K562 (cell line): ENCODE results near the gene ADK. TPM values are rescaled to one million over a fixed set of nuclear protein-coding genes. Genes with fewer than 3 reads are reported as not detected.
A peak's percentile ranks its signal among the peaks of the same experiment; 100 is the strongest.

Experiments used
- ATAC-seq: fragments of 200-7000 bp; cut with Tn5 transposase; 3 replicates; pipeline ENCODE4 v1.9.1; 2020; ENCODE audit warnings: moderate library complexity
- BruUV-seq: library from RNA; stranded (reverse); fragments of 400-500 nt; replicated peaks from 2 replicates; lab custom pipeline; 2021; lab: Mats Ljungman, UMichigan
- CTCF ChIA-PET: fragments of 300-600 bp; formaldehyde crosslinking; extraction: SDS; loops from one replicate; lab custom pipeline; 2021; ENCODE audit warnings: low intra/inter-chr PET ratio; lab: Yijun Ruan, JAX
- POLR2A ChIA-PET: fragments of 300-600, 350-650 bp; sonication (Branson Sonifier 250); formaldehyde crosslinking; extraction: SDS; loops from one replicate; lab custom pipeline; 2021; ENCODE audit warnings: antibody characterized with exemption, inconsistent platforms; lab: Yijun Ruan, JAX
- DNase-seq, 4 experiments: peaks; one replicate each; pipeline versions ENCODE4 v3.0.0 to v3.0.0-alpha.2; 2011 to 2018; ENCODE audit warnings: low spot score in 3 of 4, mixed read lengths in 3 of 4; ENCODE audit errors: extremely low read depth in 1 of 4
- FAIRE-seq: peaks from 2 replicates; lab custom pipeline; 2011; peaks lifted over from hg19 to GRCh38; lab: Jason Lieb, UNC
- H2AFZ ChIP-seq: 2 replicates; pipeline ENCODE4 v1.6.0; 2011; ENCODE audit warnings: low read depth, low read length, control low read depth, inconsistent platforms
- H3K27ac ChIP-seq: fragments of 200-600 bp; 3 replicates; pipeline ENCODE4 v1.8.0; 2011; ENCODE audit warnings: low read depth, mild to moderate bottlenecking, control low read depth, inconsistent platforms, low read length, moderate library complexity, mixed read lengths; ENCODE audit errors: extremely low read depth
- H3K27me3 ChIP-seq, 2 experiments: fragments of 300-600 bp in 1 of 2; 2 replicates in 1 of 2; 3 replicates in 1 of 2; pipeline versions ENCODE4 v1.6.0 to v1.8.0; 2011; ENCODE audit warnings: inconsistent platforms in 2 of 2, low read length in 2 of 2, mild to moderate bottlenecking in 1 of 2, mixed read lengths in 1 of 2, moderate library complexity in 1 of 2; ENCODE audit not compliant: control insufficient read depth in 2 of 2, insufficient read depth in 2 of 2
- H3K36me3 ChIP-seq: fragments of 300-600 bp; 3 replicates; pipeline ENCODE4 v1.8.0; 2011; ENCODE audit warnings: mild to moderate bottlenecking, low read length, inconsistent platforms; ENCODE audit not compliant: control insufficient read depth, insufficient read depth
- H3K4me1 ChIP-seq, 2 experiments: fragments of 200-600 bp in 1 of 2; replicated peaks in 1 of 2; 2 replicates in 1 of 2; 3 replicates in 1 of 2; pipeline versions ENCODE4 v1.5.1 to v1.8.0; 2011; ENCODE audit warnings: inconsistent platforms in 2 of 2, low read length in 2 of 2, mild to moderate bottlenecking in 1 of 2, mixed read lengths in 1 of 2, moderate library complexity in 1 of 2; ENCODE audit not compliant: control insufficient read depth in 2 of 2, insufficient read depth in 2 of 2
- H3K4me2 ChIP-seq: 2 replicates; pipeline ENCODE4 v1.6.1; 2011; ENCODE audit warnings: low read length, control low read depth, inconsistent platforms, mixed read lengths; ENCODE audit not compliant: insufficient read depth
- H3K4me3 ChIP-seq: fragments of 200-600 bp; sonication (generic), shearing (Covaris generic); 2 replicates; pipeline ENCODE4 v1.5.1; 2016; ENCODE audit warnings: control low read depth, inconsistent platforms
- H3K79me2 ChIP-seq: fragments of 200-600 bp; 3 replicates; pipeline ENCODE4 v1.8.0; 2011; ENCODE audit warnings: low read length, inconsistent platforms; ENCODE audit not compliant: control insufficient read depth, insufficient read depth
- H3K9ac ChIP-seq, 2 experiments: 2 replicates each; pipeline versions ENCODE4 v1.6.0 to v1.6.1; 2011; ENCODE audit warnings: low read depth in 2 of 2, low read length in 2 of 2, control low read depth in 1 of 2, inconsistent platforms in 1 of 2, mild to moderate bottlenecking in 1 of 2, mixed read lengths in 1 of 2; ENCODE audit not compliant: insufficient read depth in 1 of 2
- H3K9me1 ChIP-seq: one replicate; pipeline ENCODE4 v1.6.0; 2011; ENCODE audit warnings: inconsistent platforms, mild to moderate bottlenecking, low read length, moderate library complexity; ENCODE audit not compliant: control insufficient read depth, insufficient read depth
- H3K9me3 ChIP-seq: replicated peaks from 2 replicates; pipeline ENCODE4 v1.5.1; 2011; ENCODE audit warnings: low read depth, low read length, inconsistent platforms; ENCODE audit not compliant: control insufficient read depth, insufficient read depth
- H4K20me1 ChIP-seq: replicated peaks from 2 replicates; pipeline ENCODE4 v1.6.1; 2011; ENCODE audit warnings: low read length, inconsistent platforms, mixed read lengths; ENCODE audit not compliant: control insufficient read depth, insufficient read depth
- C11orf30 ChIP-seq: fragments of 450-650 bp; IDR thresholded peaks from 2 replicates; pipeline ENCODE4 v1.6.1; 2016; ENCODE audit warnings: low read depth, mild to moderate bottlenecking
- EP400 ChIP-seq: fragments of 450-650 bp; IDR thresholded peaks from 2 replicates; pipeline ENCODE4 v1.6.1; 2017; ENCODE audit warnings: antibody characterized with exemption, mild to moderate bottlenecking, moderate library complexity
- HLTF ChIP-seq: fragments of 450-650 bp; IDR thresholded peaks from 2 replicates; pipeline ENCODE4 v1.6.1; 2016
- MAFG ChIP-seq: fragments of 450-650 bp; conservative IDR thresholded peaks from 2 replicates; pipeline ENCODE4 v1.6.1; 2016; ENCODE audit warnings: missing genetic modification characterization, missing compliant biosample characterization
- ZNF23 ChIP-seq: fragments of 250-450 bp; sonication (Bioruptor Pico); IDR thresholded peaks from 2 replicates; pipeline ENCODE4 v1.4.0; 2020; ENCODE audit warnings: mild to moderate bottlenecking
- ZNF280A ChIP-seq: fragments of 450-650 bp; IDR thresholded peaks from 2 replicates; pipeline ENCODE4 v1.6.1; 2018; ENCODE audit warnings: mild to moderate bottlenecking, low read depth; ENCODE audit not compliant: partially characterized antibody
- ZNF316 ChIP-seq: fragments of 450-650 bp; IDR thresholded peaks from 2 replicates; pipeline ENCODE4 v1.6.1; 2016
- WGBS: fragments of 100-300 bp; shearing (Covaris generic); methylation state at CpG from one replicate; pipeline ENCODE4 v1.1.6; 2016; ENCODE audit warnings: low coverage, mixed read lengths; ENCODE audit not compliant: insufficient coverage; ENCODE audit errors: missing lambda C conversion rate; 5-methylcytosine and 5-hydroxymethylcytosine counted together
- in situ Hi-C: fragments of 300-500 bp; cut with MboI; formaldehyde crosslinking; loops from 4 replicates; pipeline ENCODE4 v1.15.0; 2018; ENCODE audit warnings: inconsistent platforms, mixed read lengths
- intact Hi-C: fragments of 100-400 bp; cut with micrococcal nuclease; formaldehyde crosslinking; loops from 2 replicates; pipeline ENCODE4 v1.14.2; 2022
- polyA plus RNA-seq, 8 experiments: library from polyadenylated mRNA; depleted of rRNA in 4 of 8; stranded (reverse) in 5 of 8; unstranded in 3 of 8; fragments of >200 nt; fragmentation: Nextera tagmentation in 2 of 8; fragmentation: Illumina TruSeq in 1 of 8; extraction: Ambion mirVana in 2 of 8; extraction: Trizol in 1 of 8; gene quantifications; 2 replicates each; pipeline versions ENCODE4 v1.2.1 to v1.2.3, GENCODE V29; 2011 to 2014; ENCODE audit warnings: inconsistent platforms in 1 of 8, missing spikeins in 1 of 8
- total RNA-seq, 7 experiments: library from RNA; depleted of rRNA in 6 of 7; stranded (reverse); fragments of >200 nt in 6 of 7; fragmentation: Illumina TruSeq in 2 of 7; extraction: Trizol in 2 of 7; gene quantifications; 2 replicates each; pipeline versions ENCODE4 v1.2.1 to v1.2.3, GENCODE V29; 2011 to 2021; ENCODE audit warnings: low replicate concordance in 1 of 7
- TF ChIP-seq, protein P1 (sequence below), 3 experiments: fragments of 200-800 bp in 1 of 3; sonication (Bioruptor generic) in 1 of 3; sonication (generic) in 1 of 3; formaldehyde crosslinking in 1 of 3; IDR thresholded peaks; 2 replicates each; pipeline versions ENCODE4 v1.6.1 to v1.8.0; 2016 to 2022; ENCODE audit warnings: mild to moderate bottlenecking in 2 of 3, missing compliant biosample characterization in 2 of 3, missing genetic modification characterization in 2 of 3, missing genetic modification reagents in 1 of 3
- TF ChIP-seq, protein P2 (sequence below), 2 experiments: IDR thresholded peaks; 2 replicates each; pipeline ENCODE4 v1.6.1; 2011; ENCODE audit warnings: borderline replicate concordance in 1 of 2, control low read depth in 1 of 2, low read depth in 1 of 2, low read length in 1 of 2, mild to moderate bottlenecking in 1 of 2, mixed read lengths in 1 of 2, moderate library complexity in 1 of 2; ENCODE audit not compliant: insufficient read depth in 1 of 2, insufficient read length in 1 of 2, poor library complexity in 1 of 2, severe bottlenecking in 1 of 2; ENCODE audit errors: extremely low read depth in 1 of 2

The ADK gene
- total and polyA plus RNA-seq, 9 of the 15 experiments (the other 6 are each of a cell fraction or from before 2014, with no cell fraction given) = 54.2 to 97.8 (median 73.6) TPM

GRCh38 chr10:74598891-74599566 lies 448.0 kb downstream of the ADK start:
- no peaks in the 10 kb centered on the region for H4K20me1 ChIP-seq
- 78% methylated on average over 5 of the region's 5 CpGs for WGBS
- no peaks in the 10 kb centered on the region for H3K4me1 ChIP-seq
- ChIA-PET CTCF (no interaction called here), POLR2A (interaction anchor here (0.7 to 1.0 kb wide), 2 partner anchors 10 to 16 kb away, joined by 3 to 4 read pairs; no protein-coding TSS in a partner anchor)
- FAIRE-seq (no peak), DNase-seq (no peak), ATAC-seq (no peak)
- peaks cover 4% of the 10 kb centered on the region; the same call in 1 of the 3 replicates for H3K36me3 ChIP-seq
- H3K27me3 ChIP-seq = no peaks in the 10 kb centered on the region
- no peak for TF ChIP-seq EP400
- H3K27ac ChIP-seq = no peak overlapping the region
- no peak overlapping the region for H3K9ac ChIP-seq
- H3K4me3 ChIP-seq = no peak overlapping the region
- intact Hi-C loops (no loop called here), in situ Hi-C loops (no loop called here)
- H3K9me3 ChIP-seq = no peaks in the 10 kb centered on the region
- H3K4me2 ChIP-seq = no peak overlapping the region
- no peaks in the 10 kb centered on the region for H3K79me2 ChIP-seq
- no TSS peak for BruUV-seq
- no peak overlapping the region for H2AFZ ChIP-seq
- H3K9me1 ChIP-seq = no peaks in the 10 kb centered on the region

GRCh38 chr10:74599672-74600071 lies 448.7 kb downstream of the ADK start:
- intact Hi-C loops (no loop called here), in situ Hi-C loops (no loop called here)
- Histone ChIP-seq H3K4me1 (no peaks in the 10 kb centered on the region), H2AFZ (no peak overlapping the region), H3K36me3 (peaks cover 4% of the 10 kb centered on the region; the same call in 1 of the 3 replicates), H4K20me1 (no peaks in the 10 kb centered on the region), H3K9me1 (no peaks in the 10 kb centered on the region), H3K4me2 (no peak overlapping the region), H3K9me3 (no peaks in the 10 kb centered on the region), H3K27me3 (no peaks in the 10 kb centered on the region), H3K27ac (no peak overlapping the region), H3K79me2 (no peaks in the 10 kb centered on the region), H3K4me3 (no peak overlapping the region), H3K9ac (no peak overlapping the region)
- ATAC-seq = no peak
- no TSS peak for BruUV-seq
- no peak for DNase-seq
- FAIRE-seq = no peak
- POLR2A ChIA-PET = interaction anchor here (0.7 kb wide), 1 partner anchor 10 kb away, joined by 3 read pairs; no protein-coding TSS in a partner anchor
- CTCF ChIA-PET = no interaction called here
- no peak for TF ChIP-seq HLTF
- TF ChIP-seq, protein P1, sequence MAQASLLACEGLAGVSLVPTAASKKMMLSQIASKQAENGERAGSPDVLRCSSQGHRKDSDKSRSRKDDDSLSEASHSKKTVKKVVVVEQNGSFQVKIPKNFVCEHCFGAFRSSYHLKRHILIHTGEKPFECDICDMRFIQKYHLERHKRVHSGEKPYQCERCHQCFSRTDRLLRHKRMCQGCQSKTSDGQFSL (CRISPR knock-in tag; IDR thresholded peaks at IDR 0.05) = no peak
- TF ChIP-seq, protein P1 (tag; IDR thresholded peaks at IDR 0.05) = no peak
- TF ChIP-seq C11orf30 = peak; percentile 84
- TF ChIP-seq, protein P2, sequence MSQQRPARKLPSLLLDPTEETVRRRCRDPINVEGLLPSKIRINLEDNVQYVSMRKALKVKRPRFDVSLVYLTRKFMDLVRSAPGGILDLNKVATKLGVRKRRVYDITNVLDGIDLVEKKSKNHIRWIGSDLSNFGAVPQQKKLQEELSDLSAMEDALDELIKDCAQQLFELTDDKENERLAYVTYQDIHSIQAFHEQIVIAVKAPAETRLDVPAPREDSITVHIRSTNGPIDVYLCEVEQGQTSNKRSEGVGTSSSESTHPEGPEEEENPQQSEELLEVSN (IDR thresholded peaks at IDR 0.05; ENCODE audit: borderline replicate concordance in 1 of 2, extremely low read depth in 1 of 2, insufficient read depth in 1 of 2, insufficient read length in 1 of 2, low read depth in 1 of 2, low read length in 1 of 2, poor library complexity in 1 of 2, severe bottlenecking in 1 of 2) = no peak
- TF ChIP-seq ZNF23 (CRISPR knock-in tag) = no peak
- TF ChIP-seq MAFG (tag) = peak; percentile 72
- peak; percentile 94 for TF ChIP-seq ZNF316
- TF ChIP-seq ZNF280A = no peak
